ENCODE data around the gene GALNT18.

Gene GALNT18

DNA sequence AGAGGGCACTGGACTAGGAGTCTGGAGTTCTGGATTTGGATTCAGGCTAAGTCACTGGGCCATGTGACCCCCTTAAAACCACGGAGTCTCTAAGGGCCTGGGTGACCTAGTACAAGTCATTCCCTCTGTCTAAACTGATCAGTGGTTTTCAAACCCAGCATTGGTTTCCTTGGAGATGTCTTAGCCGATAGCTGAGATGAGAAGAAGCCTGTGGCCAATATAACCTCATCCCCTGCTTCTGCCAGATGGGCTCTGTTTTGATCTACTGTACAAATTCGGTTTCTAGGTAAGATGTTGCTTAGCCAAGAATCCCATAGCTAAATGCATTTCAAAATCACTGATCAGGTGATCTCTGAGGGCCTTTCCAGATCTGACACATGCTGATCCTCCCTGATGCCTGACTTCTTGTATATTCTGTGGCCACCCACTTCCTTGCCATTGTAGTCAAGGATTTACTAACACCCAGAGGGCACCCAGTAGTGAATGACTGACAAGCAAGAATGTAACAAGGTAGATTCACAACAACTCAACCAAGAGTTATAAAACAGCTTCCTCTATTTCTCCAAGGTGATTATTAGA lies 53.1 kb downstream of the GALNT18 start:
- DNase-seq (ENCODE audit: extremely low read depth, low read depth) = no peak
- TF ChIP-seq, protein P1, sequence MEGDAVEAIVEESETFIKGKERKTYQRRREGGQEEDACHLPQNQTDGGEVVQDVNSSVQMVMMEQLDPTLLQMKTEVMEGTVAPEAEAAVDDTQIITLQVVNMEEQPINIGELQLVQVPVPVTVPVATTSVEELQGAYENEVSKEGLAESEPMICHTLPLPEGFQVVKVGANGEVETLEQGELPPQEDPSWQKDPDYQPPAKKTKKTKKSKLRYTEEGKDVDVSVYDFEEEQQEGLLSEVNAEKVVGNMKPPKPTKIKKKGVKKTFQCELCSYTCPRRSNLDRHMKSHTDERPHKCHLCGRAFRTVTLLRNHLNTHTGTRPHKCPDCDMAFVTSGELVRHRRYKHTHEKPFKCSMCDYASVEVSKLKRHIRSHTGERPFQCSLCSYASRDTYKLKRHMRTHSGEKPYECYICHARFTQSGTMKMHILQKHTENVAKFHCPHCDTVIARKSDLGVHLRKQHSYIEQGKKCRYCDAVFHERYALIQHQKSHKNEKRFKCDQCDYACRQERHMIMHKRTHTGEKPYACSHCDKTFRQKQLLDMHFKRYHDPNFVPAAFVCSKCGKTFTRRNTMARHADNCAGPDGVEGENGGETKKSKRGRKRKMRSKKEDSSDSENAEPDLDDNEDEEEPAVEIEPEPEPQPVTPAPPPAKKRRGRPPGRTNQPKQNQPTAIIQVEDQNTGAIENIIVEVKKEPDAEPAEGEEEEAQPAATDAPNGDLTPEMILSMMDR (IDR thresholded peaks at IDR 0.05; ENCODE audit: low read depth, low read length) = no peak

DNA sequence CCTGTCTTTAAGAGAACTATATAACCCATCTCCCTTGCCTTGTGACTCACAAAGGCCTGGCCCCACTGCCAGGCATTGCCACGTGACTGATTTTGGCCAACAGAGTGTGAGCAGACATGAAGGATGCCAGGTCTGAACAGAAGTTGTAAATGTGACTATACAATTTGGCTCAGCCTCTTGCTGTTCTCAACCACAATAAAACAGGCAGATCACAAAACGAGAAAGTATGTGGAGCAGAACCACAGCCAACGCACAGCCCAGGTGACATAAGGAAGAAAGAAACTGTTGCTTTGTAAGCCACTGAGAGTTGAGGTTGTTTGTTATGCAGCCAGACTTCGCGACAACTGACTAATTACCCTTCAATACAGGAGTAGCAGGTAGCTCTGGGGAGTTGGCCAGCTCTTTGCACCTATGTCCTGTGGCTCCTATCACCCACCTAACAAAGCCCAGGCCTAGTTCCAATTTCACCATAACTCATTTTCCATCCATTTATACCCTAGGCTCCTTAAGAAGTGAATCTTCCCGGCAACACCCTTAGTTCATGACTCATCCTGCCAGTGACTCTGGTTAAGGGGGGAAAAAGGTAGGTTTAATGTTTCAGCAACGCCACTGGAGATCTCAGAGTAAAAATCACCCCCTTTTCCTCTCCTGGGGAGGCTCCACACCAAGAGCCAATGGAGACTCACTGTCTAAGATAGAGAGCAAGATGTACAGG lies 53.7 kb downstream of the GALNT18 start:
- DNase-seq (ENCODE audit: extremely low read depth, low read depth) = no peak
- TF ChIP-seq, protein P1 (IDR thresholded peaks at IDR 0.05; ENCODE audit: low read depth, low read length) = no peak

DNA sequence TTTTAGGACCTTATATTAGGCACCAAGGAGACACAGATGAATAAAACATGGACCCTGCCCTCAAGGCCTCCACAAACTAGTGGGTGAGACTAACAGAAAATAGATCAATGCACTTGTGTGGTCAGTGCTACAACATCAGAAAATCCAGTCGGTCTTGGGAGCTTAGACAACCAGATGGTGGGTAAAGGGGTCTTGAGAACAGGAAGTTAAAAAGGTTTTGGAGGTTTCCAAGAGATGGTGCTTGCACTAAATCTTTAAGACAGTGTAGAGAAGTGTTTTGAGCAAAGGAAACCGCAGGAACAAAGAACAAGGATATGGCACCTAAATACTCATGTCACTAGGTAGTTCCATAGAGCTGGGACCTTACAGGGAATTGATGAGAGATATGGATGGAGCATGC lies 56.2 kb downstream of the GALNT18 start:
- no peak for DNase-seq (ENCODE audit: extremely low read depth, low read depth)
- TF ChIP-seq, protein P1 (IDR thresholded peaks at IDR 0.05; ENCODE audit: low read depth, low read length) = no peak

DNA sequence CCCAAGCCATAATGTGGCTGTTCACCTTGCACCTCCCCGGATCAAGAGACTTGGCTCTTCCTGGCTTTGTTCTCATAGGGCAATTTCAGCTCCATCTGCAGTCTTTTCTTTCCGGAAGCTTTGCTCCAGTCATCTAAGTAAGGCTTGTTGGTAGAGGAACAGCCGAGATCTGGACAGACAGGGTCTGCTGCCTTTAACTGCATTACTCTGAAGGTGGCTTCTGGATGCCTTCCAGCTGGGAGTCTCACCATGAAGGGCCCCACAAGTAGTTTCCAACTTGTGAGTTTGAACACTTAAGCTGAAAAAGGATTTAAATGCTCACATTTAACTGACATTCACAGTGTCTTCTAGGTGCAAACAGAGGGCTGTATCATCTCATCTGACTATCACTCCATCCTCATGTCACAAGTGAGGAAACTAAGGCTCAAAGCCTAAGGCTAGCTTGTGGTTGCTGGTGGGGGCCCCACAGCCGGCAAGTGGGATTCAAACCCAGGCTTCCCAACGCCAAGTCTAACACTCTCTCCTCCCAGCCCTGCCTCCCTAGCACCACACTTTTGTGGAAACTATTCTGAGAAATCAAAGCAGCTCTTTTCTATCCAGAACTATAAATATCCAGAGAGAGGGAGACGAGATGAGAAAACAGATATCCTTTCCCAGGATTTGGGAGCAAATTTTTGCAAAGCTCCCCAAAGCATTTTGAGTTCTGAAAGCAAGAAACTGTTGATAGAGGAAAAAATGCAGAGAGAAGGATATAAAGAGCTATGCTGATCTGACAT lies 58.4 kb downstream of the GALNT18 start:
- TF ChIP-seq, protein P1 (IDR thresholded peaks at IDR 0.05; ENCODE audit: low read depth, low read length) = no peak
- no peak for DNase-seq (ENCODE audit: extremely low read depth, low read depth)

DNA sequence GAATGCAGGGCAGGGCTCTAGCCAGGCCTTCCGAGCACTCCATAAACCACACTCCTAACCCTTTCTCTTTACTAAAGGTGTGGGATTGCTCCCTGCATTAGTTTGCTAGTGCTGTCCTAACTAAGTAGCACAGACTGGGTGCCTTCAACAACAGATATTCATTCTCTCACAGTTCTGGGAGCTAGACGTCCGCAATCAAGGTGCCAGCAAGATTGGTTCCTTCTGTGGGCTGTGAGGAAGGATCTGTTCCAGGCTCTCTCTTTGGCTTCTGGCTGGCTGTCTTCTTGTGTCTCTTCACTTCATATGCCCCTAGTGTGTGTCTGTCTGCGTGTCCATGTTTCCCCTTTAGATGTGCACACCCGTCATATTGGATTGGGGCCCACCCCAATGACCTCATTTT lies 59.8 kb downstream of the GALNT18 start:
- DNase-seq (ENCODE audit: extremely low read depth, low read depth) = no peak
- TF ChIP-seq, protein P1 (IDR thresholded peaks at IDR 0.05; ENCODE audit: low read depth, low read length) = no peak

DNA sequence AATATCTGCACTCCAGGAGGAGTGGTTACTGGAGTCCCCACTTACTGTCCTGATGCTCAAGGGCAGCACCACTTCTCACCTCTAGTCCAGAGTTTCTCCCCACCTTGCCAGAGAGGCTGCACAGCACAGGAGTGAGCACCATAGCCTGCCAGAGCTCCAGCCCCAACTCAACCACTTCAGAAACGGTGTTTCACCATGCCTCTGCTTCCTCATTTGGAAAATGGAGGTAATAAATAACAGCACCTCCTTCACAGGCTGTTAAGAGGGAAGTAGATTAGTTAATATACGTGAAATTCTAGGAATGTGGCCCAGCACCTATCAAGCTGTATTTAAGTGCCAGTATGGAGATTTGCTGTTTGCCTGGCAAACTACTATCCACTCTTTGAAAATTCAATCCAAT lies 63.0 kb downstream of the GALNT18 start:
- TF ChIP-seq, protein P1 (IDR thresholded peaks at IDR 0.05; ENCODE audit: low read depth, low read length) = no peak
- no peak for DNase-seq (ENCODE audit: extremely low read depth, low read depth)

DNA sequence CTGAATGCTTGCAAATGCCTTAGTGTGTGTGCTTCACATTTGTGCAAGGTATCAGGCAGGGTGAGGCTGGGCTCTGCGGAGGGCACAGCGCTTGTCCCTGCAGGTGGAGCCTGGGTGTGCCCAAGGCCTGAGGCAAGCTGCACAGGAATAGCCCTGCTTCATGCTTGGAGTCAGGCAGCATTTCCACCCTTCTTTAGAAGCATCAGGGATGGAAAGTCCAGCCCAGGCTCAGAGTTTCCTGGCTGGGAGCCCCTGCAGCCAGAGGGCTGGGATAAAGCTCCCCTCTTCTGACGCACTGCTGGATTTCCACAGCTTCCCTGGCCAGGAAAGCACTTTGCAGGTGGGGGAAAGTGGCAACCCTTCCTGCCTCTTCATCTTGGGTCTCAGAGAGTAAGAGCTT lies 63.4 kb downstream of the GALNT18 start:
- TF ChIP-seq, protein P1 (IDR thresholded peaks at IDR 0.05; ENCODE audit: low read depth, low read length) = no peak
- no peak for DNase-seq (ENCODE audit: extremely low read depth, low read depth)

Data from AG09319 (cell line).